Measurements from ENCODE around the gene PHKA2. TPM values are rescaled to one million over a fixed set of nuclear protein-coding genes. Genes with fewer than 3 reads are reported as not detected.

Gene PHKA2
- total RNA-seq, 1 donor from 2014 or later = 18.4 TPM

GRCh38 chrX:18931972-18932371 is 51.9 kb downstream of the PHKA2 start:
- no peak for DNase-seq

- DNase-seq = no peak
These were observed 54.1 kb downstream of the PHKA2 start for GRCh38 chrX:18929775-18930174.

GRCh38 chrX:18927558-18927957 is 56.4 kb downstream of the PHKA2 start:
- DNase-seq = no peak

- no peak for DNase-seq
These were observed 59.3 kb downstream of the PHKA2 start for GRCh38 chrX:18924507-18925088.

- no peak for DNase-seq
These were observed 63.3 kb downstream of the PHKA2 start for GRCh38 chrX:18920566-18920965.

GRCh38 chrX:18920079-18920478 is 63.8 kb downstream of the PHKA2 start:
- no peak for DNase-seq

GRCh38 chrX:18917831-18918230 is 66.1 kb downstream of the PHKA2 start:
- no peak for DNase-seq

GRCh38 chrX:18906286-18906685 is 77.6 kb downstream of the PHKA2 start:
- no peak for DNase-seq

- DNase-seq = no peak
These were observed 83.4 kb downstream of the PHKA2 start for GRCh38 chrX:18900401-18900976.

GRCh38 chrX:18899796-18900380 is 84.0 kb downstream of the PHKA2 start:
- DNase-seq = no peak

GRCh38 chrX:18898492-18898891 is 85.4 kb downstream of the PHKA2 start:
- no peak for DNase-seq

- no peak for DNase-seq
These were observed 85.8 kb downstream of the PHKA2 start for GRCh38 chrX:18898091-18898490.

GRCh38 chrX:18897611-18898010 is 86.3 kb downstream of the PHKA2 start:
- DNase-seq = no peak

- peak; percentile 27 for DNase-seq
These were observed 87.0 kb downstream of the PHKA2 start for GRCh38 chrX:18896680-18897544.

- peak; percentile 8 for DNase-seq
These were observed 88.5 kb downstream of the PHKA2 start for GRCh38 chrX:18895189-18895951.

GRCh38 chrX:18894156-18894555 is 89.8 kb downstream of the PHKA2 start:
- DNase-seq = no peak

GRCh38 chrX:18893536-18893935 is 90.4 kb downstream of the PHKA2 start:
- no peak for DNase-seq

GRCh38 chrX:18892899-18893298 is 91.0 kb downstream of the PHKA2 start:
- peak; percentile 7 for DNase-seq

- DNase-seq = no peak
These were observed 92.4 kb downstream of the PHKA2 start for GRCh38 chrX:18891548-18891945.

- no peak for DNase-seq
These were observed 93.0 kb downstream of the PHKA2 start for GRCh38 chrX:18890724-18891547.

GRCh38 chrX:18890049-18890381 is 93.9 kb downstream of the PHKA2 start:
- DNase-seq = no peak

Measured in occipital lobe (tissue), 2 donors.